HG02840 (cell line): ENCODE data around the gene SYNE1.
"Not testable (repeated sequence)": the region's sequence is repeated elsewhere in the genome, so short reads cannot be mapped to it uniquely, and the experiment has no call there.

ENCODE experiments used
- ATAC-seq: cut with Tn5 transposase; IDR thresholded peaks from one replicate; pipeline ENCODE4 v1.9.1; 2021; ENCODE audit warnings: mild to moderate bottlenecking, moderate library complexity, moderate number of reproducible peaks; ENCODE audit not compliant: unreplicated experiment, low FRiP score

SYNE1 gene

DNA sequence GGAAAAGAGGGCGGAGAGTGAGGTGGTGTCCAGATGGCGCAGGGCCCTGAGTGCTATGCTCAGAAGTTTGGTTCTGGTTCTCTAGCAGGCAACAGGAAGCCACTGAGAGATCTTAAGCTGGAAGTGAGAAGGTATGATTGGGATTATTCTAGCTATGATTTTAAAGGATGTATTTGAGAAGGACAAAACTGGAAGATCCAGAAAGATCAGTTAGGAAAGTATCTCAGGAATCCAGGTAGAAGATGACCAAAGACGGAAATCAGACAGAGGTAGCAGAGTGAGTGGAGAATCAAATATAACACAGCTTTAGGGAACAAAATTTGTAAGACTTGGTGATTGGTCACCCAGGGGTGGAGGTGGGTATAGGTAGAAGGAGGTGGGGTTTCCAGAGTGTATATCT, 5.8 kb downstream of the SYNE1 start:
- no peak for ATAC-seq

DNA sequence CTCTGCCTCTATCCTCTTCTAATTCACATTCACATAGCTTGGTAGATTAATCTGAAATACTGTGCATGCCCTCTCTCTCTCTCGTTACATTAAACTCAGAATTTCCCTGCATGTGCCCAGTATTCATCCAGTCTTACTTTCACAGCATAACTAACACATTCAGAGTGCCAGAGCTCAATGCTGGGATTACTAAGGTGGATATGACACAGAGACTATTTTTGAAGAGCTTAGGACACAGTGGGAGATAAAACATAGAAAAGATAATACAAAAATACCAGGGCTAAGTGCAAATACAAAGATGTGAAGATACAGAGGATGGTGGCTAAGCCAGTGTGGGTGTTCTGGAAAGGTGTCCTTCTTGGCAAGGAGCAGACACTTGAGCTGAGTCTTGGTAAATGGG, 6.3 kb downstream of the SYNE1 start:
- ATAC-seq = no peak

DNA sequence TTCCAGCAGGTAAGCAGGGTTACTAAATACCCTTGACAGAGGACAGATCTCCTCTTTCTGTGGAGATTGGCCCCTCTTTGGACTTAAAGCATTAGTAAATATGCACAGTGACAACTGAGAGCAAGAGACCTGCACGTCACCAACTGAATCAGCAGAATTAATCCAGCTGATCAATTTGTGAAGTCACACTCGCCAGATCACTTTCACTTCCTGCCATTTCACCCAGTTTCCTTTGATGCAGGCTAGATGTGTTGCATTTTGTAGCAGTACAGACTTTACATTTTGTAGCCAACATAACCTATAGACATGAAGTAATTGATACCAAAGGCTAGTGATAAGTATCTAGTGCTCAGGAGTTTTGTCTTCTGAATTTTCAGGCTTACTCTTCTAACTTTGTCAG, 11.9 kb downstream of the SYNE1 start:
- ATAC-seq = no peak

DNA sequence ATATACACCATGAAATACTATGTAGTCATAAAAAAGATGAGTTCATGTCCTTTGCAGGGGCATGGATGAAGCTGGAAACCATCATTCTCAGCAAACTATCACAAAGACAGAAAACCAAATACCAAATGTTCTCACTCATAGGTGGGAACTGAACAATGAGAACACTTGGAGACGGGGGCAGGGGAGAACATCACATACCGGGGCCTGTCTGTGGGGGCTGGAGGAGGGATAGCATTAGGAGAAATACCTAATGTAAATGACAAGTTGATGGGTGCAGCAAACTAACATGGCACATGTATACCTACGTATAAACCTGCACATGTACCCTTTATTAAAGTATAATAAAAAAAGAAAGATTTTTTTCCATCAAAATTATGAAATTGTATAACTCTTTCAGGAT, 22.4 kb downstream of the SYNE1 start:
- not testable (repeated sequence) for ATAC-seq

DNA sequence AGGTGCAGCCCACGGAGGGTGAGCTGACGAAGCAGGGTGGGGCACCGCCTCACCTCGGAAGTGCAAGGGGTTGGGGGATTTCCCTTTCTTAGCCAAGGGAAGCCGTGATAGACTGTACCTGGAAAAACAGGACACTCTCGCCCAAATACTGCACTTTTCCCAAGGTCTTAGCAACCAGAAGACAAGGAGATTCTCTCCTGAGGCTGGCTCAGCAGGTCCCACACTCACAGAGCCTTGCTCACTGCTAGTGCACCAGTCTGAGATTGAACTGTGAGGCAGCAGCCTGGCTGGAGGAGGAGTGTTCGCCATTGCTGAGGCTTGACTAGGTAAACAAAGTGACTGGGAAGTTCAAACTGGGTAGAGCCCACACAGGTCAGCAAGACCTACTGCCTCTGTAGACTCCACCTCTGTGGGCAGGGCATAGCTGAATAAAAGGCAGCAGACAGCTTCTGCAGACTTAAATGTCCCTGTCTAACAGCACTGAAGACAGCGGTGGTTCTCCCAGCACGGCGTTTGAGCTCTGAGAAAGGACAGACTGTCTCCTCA, 28.0 kb downstream of the SYNE1 start:
- ATAC-seq = no peak

DNA sequence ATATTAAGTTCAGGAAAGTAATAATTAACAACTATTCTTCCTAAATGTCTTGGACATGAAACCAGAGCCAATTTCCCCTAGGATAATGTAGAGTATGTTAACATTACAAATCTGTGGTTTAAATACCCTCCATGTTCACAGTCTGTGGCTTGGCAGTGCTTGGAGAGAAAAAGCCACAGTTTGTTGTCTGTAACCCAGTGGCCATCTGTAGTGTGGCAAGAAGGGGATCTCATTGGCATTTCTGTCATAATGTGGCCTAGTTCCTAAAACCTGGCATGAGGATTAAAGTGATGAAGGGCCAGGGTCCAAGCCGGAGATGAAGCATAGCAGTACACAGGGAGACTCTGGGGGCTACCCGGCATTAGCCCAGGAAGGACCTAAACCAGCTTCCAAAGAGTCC, 31.2 kb downstream of the SYNE1 start:
- ATAC-seq = no peak

DNA sequence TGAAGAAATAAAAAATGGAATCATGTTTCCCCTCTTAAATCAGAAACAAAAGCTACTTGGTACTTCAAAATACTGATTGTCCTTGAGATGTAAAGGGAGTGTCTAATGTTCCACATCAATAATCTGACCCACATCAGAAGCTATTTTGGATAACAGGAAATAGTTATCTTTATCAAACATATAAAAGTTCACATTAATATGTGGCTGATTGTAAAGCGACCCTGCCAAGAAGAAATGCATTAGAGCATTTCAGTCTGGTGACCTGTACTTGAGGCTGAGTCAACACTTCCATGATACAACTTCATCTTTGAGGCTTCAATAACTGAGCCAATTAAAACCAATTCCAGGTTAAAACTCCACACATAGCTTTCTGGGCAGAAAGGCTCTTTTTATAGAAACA, 31.8 kb downstream of the SYNE1 start:
- ATAC-seq = no peak

DNA sequence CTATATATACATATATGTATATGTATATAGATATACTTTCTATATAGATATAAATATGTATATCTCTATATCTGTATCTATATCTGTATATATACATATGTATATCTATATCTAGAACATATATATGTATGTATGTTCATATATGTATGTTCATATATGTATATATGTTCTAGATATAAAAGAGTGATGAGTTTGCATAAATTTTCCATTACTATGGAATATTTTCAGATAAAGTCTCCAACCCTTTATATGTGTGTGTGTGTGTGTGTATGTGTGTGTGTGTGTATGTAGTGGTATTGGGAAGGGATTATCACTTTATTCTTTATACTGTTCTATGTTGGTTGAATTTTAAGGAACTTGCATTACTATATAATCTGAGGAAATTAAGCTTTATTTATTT, 33.3 kb downstream of the SYNE1 start:
- ATAC-seq = no peak

DNA sequence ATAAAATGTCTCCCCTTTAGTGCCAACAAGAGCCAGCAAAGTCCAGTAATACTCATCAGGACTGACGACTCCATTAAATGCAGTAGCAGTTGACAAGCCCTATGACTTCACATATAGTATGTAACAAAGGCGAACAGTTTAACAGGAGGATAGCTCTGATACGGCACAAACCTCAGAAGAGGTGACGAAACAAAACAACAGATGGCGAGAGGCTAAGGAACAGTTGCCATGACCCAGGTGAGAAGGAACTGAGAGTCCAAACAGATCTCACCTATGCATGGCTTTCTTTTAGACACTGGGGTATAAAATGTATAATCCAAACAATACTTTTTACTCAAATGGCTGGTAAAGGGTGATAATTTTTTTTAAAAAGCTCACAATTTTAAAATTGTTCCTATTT, 37.1 kb downstream of the SYNE1 start:
- no peak for ATAC-seq

DNA sequence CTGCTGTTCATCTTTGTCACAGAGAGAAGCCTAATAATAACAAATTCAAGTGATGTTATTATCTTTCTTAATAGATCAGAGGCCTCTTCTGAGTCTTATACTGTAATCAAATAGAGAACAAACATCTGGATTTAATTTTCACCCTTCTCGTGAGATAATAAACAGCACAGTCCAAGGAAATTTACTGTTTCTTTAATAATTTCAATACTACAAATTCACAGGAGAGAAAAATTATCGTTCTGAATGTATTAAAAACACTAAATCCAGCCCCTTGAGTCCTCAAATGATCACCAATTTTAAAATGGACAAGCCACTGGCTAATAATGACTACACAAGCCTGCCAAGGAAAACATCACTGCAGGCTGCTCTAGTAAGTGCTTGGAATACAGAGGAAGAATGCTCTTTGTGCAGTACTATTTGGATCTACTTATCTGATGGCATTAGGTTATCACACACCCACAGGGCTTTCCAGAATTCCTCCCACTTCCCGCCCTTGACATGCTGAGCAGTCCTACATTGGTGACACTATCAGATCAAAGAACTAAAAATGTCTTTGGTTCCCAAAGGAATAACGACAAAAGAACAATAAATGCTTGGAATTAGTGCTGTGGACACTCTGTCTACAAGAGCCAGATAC, 38.1 kb downstream of the SYNE1 start:
- ATAC-seq = no peak

DNA sequence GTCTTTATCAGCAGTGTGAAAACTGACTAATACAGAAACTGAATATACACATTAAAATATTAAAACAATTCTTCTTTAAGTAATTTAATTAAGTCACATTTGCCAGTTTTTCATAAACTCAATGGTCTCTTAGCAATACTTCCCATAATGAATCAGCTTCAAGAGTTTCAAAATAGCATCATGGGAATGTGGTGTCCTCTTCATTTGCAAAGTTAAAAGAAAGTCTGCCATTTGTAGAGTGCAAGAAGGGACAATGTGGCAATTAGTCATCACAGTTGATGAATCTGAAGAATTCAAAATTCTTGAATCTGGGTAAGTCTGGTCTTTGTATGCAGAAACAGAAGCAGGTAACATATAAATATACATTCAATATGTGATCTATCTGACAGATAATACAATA, 38.7 kb downstream of the SYNE1 start:
- ATAC-seq = no peak

DNA sequence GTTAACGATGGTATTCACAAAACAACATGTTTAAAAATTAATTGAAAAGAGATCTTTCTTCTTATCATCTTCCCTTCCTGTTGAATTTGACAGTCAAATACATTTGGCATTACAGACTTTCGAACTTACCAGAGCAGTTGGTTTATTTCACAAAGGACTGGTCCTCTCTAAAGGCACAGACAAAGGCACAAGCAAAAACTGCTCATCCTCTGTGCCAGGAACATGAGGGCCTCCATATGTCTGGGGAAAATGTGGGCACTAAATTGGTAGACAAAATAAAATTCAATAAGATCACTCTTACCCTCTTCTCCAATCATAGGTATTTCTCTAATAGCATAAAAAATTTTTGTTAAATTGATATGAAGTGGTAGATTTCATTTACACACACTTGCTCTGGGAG, 40.4 kb downstream of the SYNE1 start:
- no peak for ATAC-seq

DNA sequence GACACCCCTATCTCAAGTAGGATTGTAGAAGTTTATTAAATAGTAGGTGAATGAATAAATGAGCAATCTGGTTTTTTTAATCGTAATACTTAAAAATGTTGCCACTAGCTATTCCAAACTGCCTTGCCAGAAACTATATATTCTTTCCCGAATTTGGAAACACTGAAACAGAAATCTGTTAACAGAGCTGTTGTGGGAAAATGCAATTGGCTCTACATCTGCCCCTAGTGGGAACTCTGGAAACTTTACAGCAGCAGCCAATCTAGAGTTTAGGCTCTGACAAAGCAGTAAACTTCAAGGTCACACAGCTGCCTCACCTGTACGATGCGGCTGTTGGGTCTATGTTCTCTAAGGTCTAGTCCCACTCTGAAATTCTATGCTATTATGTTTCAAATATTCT, 41.7 kb downstream of the SYNE1 start:
- ATAC-seq = no peak

DNA sequence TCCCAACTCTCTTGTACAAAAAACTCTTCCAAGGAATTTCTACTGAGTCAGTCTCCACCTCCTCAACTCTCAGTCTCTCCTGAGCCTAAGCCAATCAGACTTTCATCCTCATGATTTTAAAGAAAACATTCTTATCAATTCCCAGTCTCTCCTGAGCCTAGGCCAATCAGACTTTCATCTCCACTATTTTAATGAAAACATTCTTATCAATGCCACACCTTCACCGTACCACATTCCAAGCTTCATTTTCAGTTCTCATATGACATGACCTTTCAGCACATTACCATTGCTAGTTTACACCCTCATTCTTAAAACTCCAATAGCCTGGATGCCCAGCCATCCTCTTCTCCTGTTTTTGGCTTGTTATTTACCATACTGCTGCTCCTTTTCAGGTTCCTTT, 42.5 kb downstream of the SYNE1 start:
- no peak for ATAC-seq

DNA sequence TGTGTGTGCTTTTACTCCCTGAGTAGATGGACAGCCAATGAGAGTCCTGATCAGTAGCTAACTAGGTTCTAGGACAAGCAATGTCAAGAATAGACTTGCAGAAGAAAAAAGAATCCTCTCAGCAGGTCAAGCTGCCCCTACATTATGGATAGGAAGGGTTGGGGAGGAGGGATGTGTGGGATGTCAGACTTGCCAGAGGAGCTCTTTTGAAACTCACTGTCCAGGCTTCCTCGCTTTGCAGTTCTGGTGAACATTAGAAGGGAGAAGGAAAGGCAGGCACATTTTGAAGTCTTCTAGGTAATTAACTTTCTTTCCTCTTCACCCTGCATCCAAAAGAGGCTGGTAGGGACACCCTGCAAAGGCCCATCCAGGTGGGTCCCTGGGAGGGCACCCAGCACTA, 48.7 kb downstream of the SYNE1 start:
- no peak for ATAC-seq

DNA sequence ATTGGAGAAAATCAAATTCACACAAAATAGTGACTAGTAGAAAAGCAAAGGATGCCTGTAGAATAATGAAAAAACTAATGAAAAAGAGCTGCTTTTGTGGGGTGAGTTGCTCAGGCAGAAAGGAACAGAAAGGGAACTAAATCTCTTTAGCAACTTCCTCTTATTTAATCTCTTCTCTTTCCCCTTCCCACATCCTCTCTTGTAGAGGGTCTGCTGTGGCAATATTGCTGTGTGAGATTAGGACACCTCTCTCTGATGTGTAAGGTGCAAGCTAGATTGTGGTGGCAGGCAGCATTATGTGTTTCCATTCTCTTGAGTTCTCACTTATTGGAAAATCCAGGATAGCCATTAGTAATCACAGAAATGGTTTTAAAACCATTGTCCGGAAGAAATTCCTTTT, 49.7 kb downstream of the SYNE1 start:
- ATAC-seq = no peak

DNA sequence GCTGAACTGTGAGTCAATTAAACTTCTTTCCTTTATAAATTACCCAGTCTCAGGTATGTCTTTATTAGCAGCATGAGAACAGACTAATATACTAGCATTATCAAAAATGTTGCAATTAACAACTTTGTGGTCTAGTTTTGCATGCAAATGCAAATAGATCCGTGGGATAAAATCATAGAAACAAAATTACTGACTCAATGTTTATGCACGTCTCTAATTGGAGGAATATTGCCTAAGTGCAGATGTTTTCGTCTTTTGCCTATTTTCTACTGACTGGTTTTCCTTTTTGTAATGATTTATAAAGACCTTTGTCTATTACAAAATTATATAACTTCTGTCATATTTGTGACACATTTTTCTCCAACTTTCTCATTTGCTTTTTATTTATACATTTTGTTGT, 51.9 kb downstream of the SYNE1 start:
- ATAC-seq = no peak

DNA sequence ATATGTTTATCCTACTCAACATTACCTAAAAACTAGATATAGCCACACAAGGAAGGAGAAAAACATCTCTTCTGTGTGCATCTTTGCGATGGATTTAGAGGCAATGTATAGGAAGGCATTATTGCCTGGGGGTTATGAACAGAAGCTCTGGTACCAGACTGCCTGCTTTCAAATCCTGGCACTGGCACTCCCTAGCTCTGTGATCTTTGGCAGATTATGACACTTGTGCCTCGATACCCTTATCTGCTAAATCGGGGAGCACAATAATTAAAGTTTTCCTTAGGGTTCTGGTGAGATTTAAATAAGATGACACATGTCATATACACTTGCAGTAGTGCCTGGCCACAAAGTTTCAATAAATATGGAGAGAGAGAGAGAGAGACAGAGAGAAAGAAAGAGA, 53.3 kb downstream of the SYNE1 start:
- no peak for ATAC-seq

DNA sequence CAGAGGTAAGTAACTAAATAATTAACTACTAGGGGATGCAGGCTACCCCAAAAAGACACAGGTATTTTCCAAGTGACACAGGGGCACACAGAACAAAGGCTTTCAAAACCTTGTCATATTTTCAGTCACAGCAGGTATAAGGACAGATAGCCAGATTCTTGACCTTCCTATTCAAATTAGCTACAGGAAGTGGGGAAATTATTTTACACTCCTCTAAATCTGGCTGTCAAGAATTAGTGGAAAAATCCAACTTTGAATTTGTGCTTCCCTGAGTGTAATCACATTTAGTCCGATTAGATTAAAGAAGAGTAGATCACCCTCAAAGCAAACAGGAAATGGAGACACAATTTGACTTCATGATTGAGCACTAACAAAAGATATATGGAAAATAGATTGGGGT, 60.6 kb downstream of the SYNE1 start:
- ATAC-seq = no peak

DNA sequence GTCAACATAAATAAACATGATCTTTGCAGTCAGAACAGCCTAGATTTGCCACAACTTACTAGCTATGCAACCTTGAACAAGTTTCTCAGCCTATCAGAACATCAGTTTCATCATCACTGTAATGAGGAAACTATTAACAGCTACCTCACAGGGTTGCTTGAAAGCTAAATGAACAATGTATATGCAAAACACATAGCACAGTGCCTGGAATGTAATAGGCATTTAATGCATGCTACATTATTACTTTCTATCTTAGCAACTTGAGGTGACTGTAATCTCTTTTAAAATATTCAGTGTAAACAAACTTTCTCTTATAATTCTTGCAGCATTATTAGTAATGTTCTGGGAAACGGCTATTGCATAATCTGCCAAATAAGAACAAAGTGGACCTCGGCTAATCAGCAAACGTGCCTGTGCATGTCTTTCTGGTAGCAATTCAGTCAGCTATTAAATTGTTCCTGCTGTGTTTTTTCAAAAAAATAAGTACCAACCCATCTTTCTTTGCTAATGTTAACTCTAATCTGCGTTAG, 61.5 kb downstream of the SYNE1 start:
- ATAC-seq = no peak

DNA sequence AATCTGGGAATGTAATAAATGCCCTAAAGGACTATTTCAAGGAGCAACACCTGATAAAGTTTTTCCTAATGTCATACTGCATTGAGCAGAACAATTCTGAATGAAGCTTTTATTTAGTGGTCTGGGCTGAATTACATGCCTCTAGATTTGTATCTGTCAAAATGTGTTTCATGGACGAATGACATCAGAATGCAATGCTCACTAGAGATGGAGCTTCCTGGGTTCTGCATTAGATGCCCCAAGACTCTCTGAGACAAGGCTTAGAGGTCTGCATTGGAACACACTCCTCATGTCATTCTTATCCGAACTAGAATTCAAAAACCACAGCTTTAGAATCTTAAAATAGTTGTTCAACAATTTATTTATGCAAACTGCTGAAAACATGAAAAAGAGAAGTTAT, 62.0 kb downstream of the SYNE1 start:
- no peak for ATAC-seq

DNA sequence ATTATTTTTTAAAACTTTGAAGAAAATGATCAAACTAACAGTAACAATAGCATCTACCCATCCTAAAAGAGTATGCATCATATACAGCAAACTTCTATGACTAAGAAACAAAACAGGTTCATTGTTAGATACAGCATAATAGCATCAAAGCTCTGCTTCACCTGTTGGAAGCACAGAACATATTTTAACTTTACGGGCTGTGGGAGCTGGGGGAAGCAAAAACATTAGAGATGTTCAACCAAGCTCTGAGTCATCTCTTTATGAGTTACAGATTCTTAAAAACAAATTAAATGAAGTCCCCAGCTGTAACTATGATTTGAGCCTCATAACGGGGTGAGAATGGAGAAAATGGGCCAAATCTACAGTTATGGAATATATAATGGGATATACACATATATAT, 63.4 kb downstream of the SYNE1 start:
- no peak for ATAC-seq
